IMR-90 (cell line): ENCODE measurements around the gene EEF1E1. TPM values are rescaled to one million over a fixed set of nuclear protein-coding genes. Genes with fewer than 3 reads are reported as not detected.

ENCODE experiments used
- ATAC-seq: fragments of 200-7000 bp; cut with Tn5 transposase; 2 replicates; pipeline ENCODE4 v1.9.1; 2020; ENCODE audit warnings: low read depth, mild to moderate bottlenecking, moderate library complexity
- BruUV-seq: library from RNA; stranded (reverse); fragments of 400-500 nt; replicated peaks from 2 replicates; lab custom pipeline; 2021; lab: Mats Ljungman, UMichigan
- CTCF ChIA-PET: fragments of 300-600 bp; formaldehyde crosslinking; extraction: SDS; loops from one replicate; lab custom pipeline; 2021; ENCODE audit warnings: antibody characterized with exemption; lab: Yijun Ruan, JAX
- POLR2A ChIA-PET: fragments of 300-600 bp; sonication (Branson Sonifier 250); formaldehyde crosslinking; loops from one replicate; lab custom pipeline; 2022; ENCODE audit warnings: antibody characterized with exemption; ENCODE audit not compliant: unreplicated experiment; lab: Charles Lee
- DNase-seq: peaks from one replicate; pipeline ENCODE4 v3.0.0; 2013
- H2AFZ ChIP-seq: replicated peaks from 2 replicates; pipeline ENCODE3; 2013; ENCODE audit warnings: low read length, mild to moderate bottlenecking; ENCODE audit not compliant: poor library complexity
- H2AK5ac ChIP-seq: 2 replicates; pipeline ENCODE4 v1.6.1; 2013; ENCODE audit warnings: low read depth, low read length, inconsistent platforms
- H2AK9ac ChIP-seq: replicated peaks from 2 replicates; pipeline ENCODE3; 2013; ENCODE audit warnings: mild to moderate bottlenecking, low read depth, low read length, moderate library complexity; ENCODE audit not compliant: poor library complexity
- H2BK120ac ChIP-seq: 2 replicates; pipeline ENCODE4 v1.6.1; 2013; ENCODE audit warnings: low read depth, low read length, inconsistent platforms
- H2BK15ac ChIP-seq: 3 replicates; pipeline ENCODE4 v1.6.1; 2013; ENCODE audit warnings: low read depth, low read length, inconsistent platforms
- H2BK20ac ChIP-seq: 2 replicates; pipeline ENCODE4 v1.6.1; 2013; ENCODE audit warnings: low read depth, mild to moderate bottlenecking, inconsistent platforms, low read length, moderate library complexity
- H2BK5ac ChIP-seq: 2 replicates; pipeline ENCODE4 v1.6.1; 2013; ENCODE audit warnings: mild to moderate bottlenecking, low read depth, low read length, inconsistent platforms; ENCODE audit not compliant: poor library complexity, severe bottlenecking
- H3K14ac ChIP-seq: replicated peaks from 2 replicates; pipeline ENCODE4 v1.6.1; 2013; ENCODE audit warnings: low read depth, low read length, inconsistent platforms
- H3K18ac ChIP-seq: 2 replicates; pipeline ENCODE4 v1.6.1; 2013; ENCODE audit warnings: low read depth, low read length, control low read depth
- H3K23ac ChIP-seq: 2 replicates; pipeline ENCODE4 v1.6.1; 2013; ENCODE audit warnings: low read depth, low read length, inconsistent platforms
- H3K27ac ChIP-seq: 2 replicates; pipeline ENCODE4 v1.5.1; 2013; ENCODE audit warnings: mild to moderate bottlenecking, control low read depth, low read length; ENCODE audit not compliant: insufficient read depth
- H3K27me3 ChIP-seq: 2 replicates; pipeline ENCODE4 v1.6.1; 2013; ENCODE audit warnings: low read length; ENCODE audit not compliant: control insufficient read depth, insufficient read depth
- H3K36me3 ChIP-seq: 2 replicates; pipeline ENCODE4 v1.6.1; 2013; ENCODE audit warnings: low read length, mixed read lengths; ENCODE audit not compliant: control insufficient read depth, insufficient read depth
- H3K4ac ChIP-seq: 2 replicates; pipeline ENCODE4 v1.6.1; 2013; ENCODE audit warnings: low read depth, low read length, inconsistent platforms
- H3K4me1 ChIP-seq: 2 replicates; pipeline ENCODE4 v1.6.1; 2013; ENCODE audit warnings: low read length, mixed read lengths; ENCODE audit not compliant: control insufficient read depth, insufficient read depth
- H3K4me2 ChIP-seq: 2 replicates; pipeline ENCODE4 v1.6.1; 2013; ENCODE audit warnings: low read depth, mild to moderate bottlenecking, control low read depth, low read length, moderate library complexity
- H3K4me3 ChIP-seq: 2 replicates; pipeline ENCODE4 v1.5.1; 2013; ENCODE audit warnings: low read depth, mild to moderate bottlenecking, control low read depth, low read length, moderate library complexity; ENCODE audit not compliant: insufficient read depth
- H3K56ac ChIP-seq: 2 replicates; pipeline ENCODE4 v1.6.1; 2013; ENCODE audit warnings: low read length, inconsistent platforms; ENCODE audit not compliant: insufficient read depth; ENCODE audit errors: extremely low read depth
- H3K79me1 ChIP-seq, 2 experiments: 2 replicates each; pipeline ENCODE4 v1.6.1; 2013; ENCODE audit warnings: low read length in 2 of 2, inconsistent platforms in 1 of 2, low read depth in 1 of 2
- H3K9ac ChIP-seq: 2 replicates; pipeline ENCODE4 v1.6.1; 2013; ENCODE audit warnings: low read depth, low read length, control low read depth
- H3K9me1 ChIP-seq: 2 replicates; pipeline ENCODE4 v1.6.1; 2013; ENCODE audit warnings: low read length, inconsistent platforms; ENCODE audit not compliant: insufficient read depth
- H3K9me3 ChIP-seq: 2 replicates; pipeline ENCODE4 v1.6.1; 2013; ENCODE audit warnings: low read length; ENCODE audit not compliant: control insufficient read depth, insufficient read depth
- H4K20me1 ChIP-seq: 2 replicates; pipeline ENCODE4 v1.6.1; 2013; ENCODE audit warnings: low read length, inconsistent platforms; ENCODE audit not compliant: insufficient read depth
- H4K5ac ChIP-seq: 2 replicates; pipeline ENCODE4 v1.6.1; 2013; ENCODE audit warnings: mild to moderate bottlenecking, low read depth, low read length, control low read depth
- H4K8ac ChIP-seq, 2 experiments: 2 replicates each; pipeline ENCODE4 v1.6.1; 2013; ENCODE audit warnings: low read depth in 2 of 2, low read length in 2 of 2, control low read depth in 1 of 2, inconsistent platforms in 1 of 2
- H4K91ac ChIP-seq: 2 replicates; pipeline ENCODE4 v1.6.1; 2013; ENCODE audit warnings: low read depth, low read length, inconsistent platforms; ENCODE audit not compliant: insufficient read depth
- BHLHE40 ChIP-seq: fragments of 150-350 bp; IDR thresholded peaks from 2 replicates; pipeline ENCODE4 v1.6.1; 2016; ENCODE audit warnings: mild to moderate bottlenecking, low read depth, low read length
- CEBPB ChIP-seq: IDR thresholded peaks from 2 replicates; pipeline ENCODE4 v1.6.1; 2012; ENCODE audit warnings: low read depth, low read length, improper control_type of control experiment
- CHD1 ChIP-seq: IDR thresholded peaks from 2 replicates; pipeline ENCODE4 v1.6.1; 2012; ENCODE audit warnings: low read depth, low read length, improper control_type of control experiment
- FOS ChIP-seq: fragments of 150-350 bp; IDR thresholded peaks from 2 replicates; pipeline ENCODE4 v1.6.1; 2016; ENCODE audit warnings: low read depth, low read length
- MAFK ChIP-seq: IDR thresholded peaks from 2 replicates; pipeline ENCODE4 v1.6.1; 2012; ENCODE audit warnings: low read depth, low read length, improper control_type of control experiment
- MAZ ChIP-seq: IDR thresholded peaks from 2 replicates; pipeline ENCODE4 v1.6.1; 2012; ENCODE audit warnings: low read depth, mild to moderate bottlenecking, low read length, improper control_type of control experiment, moderate library complexity, borderline replicate concordance
- MXI1 ChIP-seq: IDR thresholded peaks from 2 replicates; pipeline ENCODE4 v1.6.1; 2012; ENCODE audit warnings: low read depth, mild to moderate bottlenecking, low read length, moderate library complexity, borderline replicate concordance
- NFE2L2 ChIP-seq: fragments of 150-350 bp; IDR thresholded peaks from 2 replicates; pipeline ENCODE4 v1.6.1; 2016; ENCODE audit warnings: low read depth, mild to moderate bottlenecking, low read length
- POLR2A ChIP-seq: IDR thresholded peaks from 2 replicates; pipeline ENCODE4 v1.6.1; 2012; ENCODE audit warnings: mild to moderate bottlenecking, low read depth, low read length
- RAD21 ChIP-seq: IDR thresholded peaks from 2 replicates; pipeline ENCODE4 v1.6.1; 2012; ENCODE audit warnings: low read length, improper control_type of control experiment
- RCOR1 ChIP-seq: IDR thresholded peaks from 2 replicates; pipeline ENCODE4 v1.6.1; 2012; ENCODE audit warnings: mild to moderate bottlenecking, low read length, improper control_type of control experiment; ENCODE audit not compliant: insufficient replicate concordance
- RFX5 ChIP-seq: IDR thresholded peaks from 2 replicates; pipeline ENCODE4 v1.8.0; 2012; ENCODE audit warnings: low read depth, mild to moderate bottlenecking, low read length, moderate library complexity
- SMC3 ChIP-seq: fragments of 150-350 bp; IDR thresholded peaks from 2 replicates; pipeline ENCODE4 v1.6.1; 2016; ENCODE audit warnings: low read depth, mild to moderate bottlenecking, antibody characterized with exemption, low read length, moderate library complexity
- WGBS, 2 experiments: methylation state at CpG; one replicate each; pipeline versions ENCODE4 v1.1.5 to v1.1.7; 2013; ENCODE audit warnings: missing lambda C conversion rate in 2 of 2; ENCODE audit not compliant: insufficient read length in 1 of 2; ENCODE audit errors: extremely low coverage in 2 of 2; 5-methylcytosine and 5-hydroxymethylcytosine counted together
- dilution Hi-C: fragments of 300-500 bp; cut with HindIII; formaldehyde crosslinking; loops from one replicate; pipeline ENCODE4 v1.14.3; 2018; ENCODE audit warnings: low sequenced_read_pairs; ENCODE audit not compliant: unreplicated experiment
- in situ Hi-C: fragments of 300-500 bp; cut with MboI; formaldehyde crosslinking; loops from 3 replicates; pipeline ENCODE4 v1.14.3; 2019; ENCODE audit warnings: low sequenced_read_pairs, inconsistent platforms, mixed read lengths
- intact Hi-C: fragments of 100-400 bp; cut with micrococcal nuclease; formaldehyde crosslinking; loops from 2 replicates; pipeline ENCODE4 v1.10.0; 2022
- polyA plus RNA-seq, 3 experiments: library from polyadenylated mRNA; depleted of rRNA; stranded (reverse); fragments of >200 nt; gene quantifications; 2 replicates each; pipeline ENCODE4 v1.2.3, GENCODE V29; 2012; ENCODE audit warnings: low replicate concordance in 1 of 3
- total RNA-seq: library from RNA; depleted of rRNA; stranded (reverse); fragments of >200 nt; gene quantifications from 2 replicates; pipeline ENCODE4 v1.2.3, GENCODE V29; 2012
- TF ChIP-seq, protein P1 (sequence below): fragments of 150-350 bp; IDR thresholded peaks from 2 replicates; pipeline ENCODE4 v1.6.1; 2017; ENCODE audit warnings: mild to moderate bottlenecking, antibody characterized with exemption, low read length, low read depth
- TF ChIP-seq, protein P2 (sequence below): conservative IDR thresholded peaks from 2 replicates; pipeline ENCODE4 v1.5.1; 2012; ENCODE audit warnings: mild to moderate bottlenecking, low read depth, low read length, improper control_type of control experiment
- TF ChIP-seq, protein P3 (sequence below): fragments of 150-350 bp; IDR thresholded peaks from 2 replicates; pipeline ENCODE4 v1.6.1; 2016; ENCODE audit warnings: low read depth, mild to moderate bottlenecking, low read length, moderate library complexity, borderline replicate concordance

The EEF1E1 gene
- total and polyA plus RNA-seq, 2 of the 4 experiments (the other 2 are of a cell fraction), result 65.8 to 68.6 TPM

DNA sequence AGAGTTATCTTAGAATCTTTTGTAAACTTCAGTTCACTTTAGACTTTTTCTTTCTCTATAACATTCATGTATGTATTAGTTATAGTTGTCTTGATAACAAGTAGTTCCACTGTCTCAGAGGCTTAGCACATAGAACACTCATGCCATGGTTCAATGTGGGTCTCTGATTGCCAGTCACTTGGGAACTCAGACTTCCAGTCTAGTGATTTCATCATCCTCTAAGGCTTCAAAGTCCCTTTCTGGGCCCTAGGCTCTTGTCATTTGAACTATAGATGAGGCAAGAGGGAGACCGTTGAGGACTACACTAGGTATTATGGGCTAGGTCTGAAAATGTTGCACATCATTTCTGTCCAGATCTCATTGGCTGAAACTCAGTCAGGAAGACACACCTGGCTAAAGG, 8.4 kb upstream of the EEF1E1 start:
- H3K14ac ChIP-seq, result no peak overlapping the region
- CTCF ChIA-PET, result no interaction called here
- H3K4ac ChIP-seq, result peak overlapping the region; percentile 53
- BruUV-seq, result no TSS peak
- POLR2A ChIA-PET, result no interaction called here
- H3K27me3 ChIP-seq, result no peaks in the 10 kb centered on the region
- 0 out of 2 replicates have a peak, but pooled peaks cover 6% of the 10 kb centered on the region for H3K9me1 ChIP-seq
- H3K27ac ChIP-seq, result no peak overlapping the region
- dilution Hi-C loops (no loop called here), in situ Hi-C loops (no loop called here), intact Hi-C loops (no loop called here)
- no peak for ATAC-seq
- WGBS, 2 experiments, result no CpG with 5 or more reads among the region's 1 CpG
- no peak overlapping the region for H3K4me3 ChIP-seq
- H3K18ac ChIP-seq, result no peak overlapping the region
- H2AK9ac ChIP-seq, result no peak overlapping the region
- H3K79me1 ChIP-seq, result no peaks in the 10 kb centered on the region
- no peak overlapping the region for H2AFZ ChIP-seq
- no peaks in the 10 kb centered on the region for H3K9me3 ChIP-seq
- no peak overlapping the region for H4K8ac ChIP-seq
- H4K5ac ChIP-seq, result no peak overlapping the region
- no peak overlapping the region for H3K23ac ChIP-seq
- H3K4me2 ChIP-seq, result no peak overlapping the region
- no peak overlapping the region for H3K9ac ChIP-seq
- no peaks in the 10 kb centered on the region for H4K20me1 ChIP-seq
- H3K56ac ChIP-seq, result no peak overlapping the region
- peak overlapping the region; percentile 44 for H2BK120ac ChIP-seq
- peak overlapping the region; percentile 49; the same call in 1 of the 2 replicates for H2AK5ac ChIP-seq
- peak overlapping the region; percentile 56; the same call in 1 of the 2 replicates for H4K91ac ChIP-seq
- H2BK20ac ChIP-seq, result peak overlapping the region; percentile 62
- TF ChIP-seq NFE2L2 (no peak), MXI1 (no peak), SMC3 (no peak), MAFK (no peak), FOS (no peak), CHD1 (no peak), RAD21 (no peak), RFX5 (no peak), RCOR1 (no peak), MAZ (no peak), CEBPB (no peak), BHLHE40 (no peak), POLR2A (no peak)
- TF ChIP-seq, protein P1, sequence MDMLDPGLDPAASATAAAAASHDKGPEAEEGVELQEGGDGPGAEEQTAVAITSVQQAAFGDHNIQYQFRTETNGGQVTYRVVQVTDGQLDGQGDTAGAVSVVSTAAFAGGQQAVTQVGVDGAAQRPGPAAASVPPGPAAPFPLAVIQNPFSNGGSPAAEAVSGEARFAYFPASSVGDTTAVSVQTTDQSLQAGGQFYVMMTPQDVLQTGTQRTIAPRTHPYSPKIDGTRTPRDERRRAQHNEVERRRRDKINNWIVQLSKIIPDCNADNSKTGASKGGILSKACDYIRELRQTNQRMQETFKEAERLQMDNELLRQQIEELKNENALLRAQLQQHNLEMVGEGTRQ, result no peak
- TF ChIP-seq, protein P2, sequence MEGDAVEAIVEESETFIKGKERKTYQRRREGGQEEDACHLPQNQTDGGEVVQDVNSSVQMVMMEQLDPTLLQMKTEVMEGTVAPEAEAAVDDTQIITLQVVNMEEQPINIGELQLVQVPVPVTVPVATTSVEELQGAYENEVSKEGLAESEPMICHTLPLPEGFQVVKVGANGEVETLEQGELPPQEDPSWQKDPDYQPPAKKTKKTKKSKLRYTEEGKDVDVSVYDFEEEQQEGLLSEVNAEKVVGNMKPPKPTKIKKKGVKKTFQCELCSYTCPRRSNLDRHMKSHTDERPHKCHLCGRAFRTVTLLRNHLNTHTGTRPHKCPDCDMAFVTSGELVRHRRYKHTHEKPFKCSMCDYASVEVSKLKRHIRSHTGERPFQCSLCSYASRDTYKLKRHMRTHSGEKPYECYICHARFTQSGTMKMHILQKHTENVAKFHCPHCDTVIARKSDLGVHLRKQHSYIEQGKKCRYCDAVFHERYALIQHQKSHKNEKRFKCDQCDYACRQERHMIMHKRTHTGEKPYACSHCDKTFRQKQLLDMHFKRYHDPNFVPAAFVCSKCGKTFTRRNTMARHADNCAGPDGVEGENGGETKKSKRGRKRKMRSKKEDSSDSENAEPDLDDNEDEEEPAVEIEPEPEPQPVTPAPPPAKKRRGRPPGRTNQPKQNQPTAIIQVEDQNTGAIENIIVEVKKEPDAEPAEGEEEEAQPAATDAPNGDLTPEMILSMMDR, result no peak
- TF ChIP-seq, protein P3, sequence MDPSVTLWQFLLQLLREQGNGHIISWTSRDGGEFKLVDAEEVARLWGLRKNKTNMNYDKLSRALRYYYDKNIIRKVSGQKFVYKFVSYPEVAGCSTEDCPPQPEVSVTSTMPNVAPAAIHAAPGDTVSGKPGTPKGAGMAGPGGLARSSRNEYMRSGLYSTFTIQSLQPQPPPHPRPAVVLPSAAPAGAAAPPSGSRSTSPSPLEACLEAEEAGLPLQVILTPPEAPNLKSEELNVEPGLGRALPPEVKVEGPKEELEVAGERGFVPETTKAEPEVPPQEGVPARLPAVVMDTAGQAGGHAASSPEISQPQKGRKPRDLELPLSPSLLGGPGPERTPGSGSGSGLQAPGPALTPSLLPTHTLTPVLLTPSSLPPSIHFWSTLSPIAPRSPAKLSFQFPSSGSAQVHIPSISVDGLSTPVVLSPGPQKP, result no peak
- H3K36me3 ChIP-seq, result no peaks in the 10 kb centered on the region
- H2BK5ac ChIP-seq, result no peak overlapping the region
- H3K4me1 ChIP-seq, result peaks cover 14% of the 10 kb centered on the region
- H2BK15ac ChIP-seq, result peak overlapping the region; percentile 71; the same call in 2 of the 3 replicates
- no peak for DNase-seq
